Measurements from ENCODE around the gene AKAP13. TPM values are rescaled to one million over a fixed set of nuclear protein-coding genes. Genes with fewer than 3 reads are reported as not detected.
"Not testable (repeated sequence)": the region's sequence is repeated elsewhere in the genome, so short reads cannot be mapped to it uniquely, and the experiment has no call there.

Gene AKAP13
- total RNA-seq, 1 experiment from 2014 or later, result 47.3 TPM

DNA sequence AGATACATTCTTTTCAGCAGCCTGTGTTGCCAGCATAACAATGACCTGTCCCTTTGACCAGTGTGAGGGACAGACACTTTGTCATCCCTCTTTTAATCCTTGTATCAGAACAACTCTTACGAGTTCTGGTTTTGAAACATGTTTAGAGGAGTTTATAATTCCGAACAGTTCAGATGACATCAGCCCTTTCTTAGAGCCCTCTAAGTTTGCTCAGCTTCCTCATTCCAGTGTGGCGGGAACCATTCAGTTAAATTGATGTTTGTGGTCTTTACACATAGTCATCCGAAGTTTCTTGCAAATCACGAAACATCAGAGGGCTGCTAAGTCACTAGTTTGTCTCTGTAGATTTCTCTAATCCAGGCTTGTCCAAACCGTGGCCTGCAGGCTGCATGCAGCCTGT, 102.5 kb downstream of the AKAP13 start:
- Histone ChIP-seq H3K18ac (ENCODE audit: insufficient read length, low read depth, low read length) (no peak overlapping the region), H4K20me1 (ENCODE audit: control insufficient read depth, insufficient read depth, insufficient read length) (peaks cover 2% of the 10 kb centered on the region), H3K9ac (ENCODE audit: extremely low read depth, insufficient read length, low read length) (no peak overlapping the region), H3K27me3 (ENCODE audit: insufficient read depth, low read length) (no peaks in the 10 kb centered on the region), H2AK5ac (ENCODE audit: insufficient read length, low read length) (no peak overlapping the region), H3K79me1 (ENCODE audit: insufficient read depth, low read depth, low read length, poor library complexity, severe bottlenecking) (no peaks in the 10 kb centered on the region), H3K27ac (ENCODE audit: insufficient read length, low read depth, low read length) (no peak overlapping the region), H3K79me2 (ENCODE audit: insufficient read depth, low read length) (no peaks in the 10 kb centered on the region; the same call in 1 of the 2 replicates), H3K4me2 (ENCODE audit: insufficient read depth, insufficient read length, low read length) (no peak overlapping the region), H2BK120ac (ENCODE audit: low read depth, low read length, poor library complexity, severe bottlenecking) (no peak overlapping the region), H2BK20ac (ENCODE audit: low read depth, low read length, poor library complexity, severe bottlenecking) (no peak overlapping the region), H4K5ac (ENCODE audit: insufficient read length, low read depth, low read length) (no peak overlapping the region), H2BK15ac (ENCODE audit: low read depth, low read length) (no peak overlapping the region), H2BK12ac (ENCODE audit: insufficient read length, low read depth, low read length) (no peak overlapping the region), H3K14ac (ENCODE audit: insufficient read depth, low read length) (no peak overlapping the region), H3K23me2 (ENCODE audit: insufficient read length, low read depth, low read length, poor library complexity, severe bottlenecking) (no peaks in the 10 kb centered on the region), H2BK5ac (ENCODE audit: insufficient read length, low read length) (no peak overlapping the region), H3K4ac (ENCODE audit: low read depth, low read length) (no peak overlapping the region), H4K91ac (ENCODE audit: insufficient read length, low read depth, low read length) (no peak overlapping the region), H2AFZ (ENCODE audit: low read length) (no peak overlapping the region), H4K8ac (replicated peaks; ENCODE audit: insufficient read length, low read depth, low read length) (no peak overlapping the region), H3K23ac (ENCODE audit: insufficient read length, low read depth, low read length) (no peak overlapping the region), H3T11ph (ENCODE audit: low read length) (no peak overlapping the region), H3K4me1 (ENCODE audit: insufficient read depth, low read length) (peaks cover 7% of the 10 kb centered on the region), H3K56ac (ENCODE audit: insufficient read length, low read depth, low read length) (no peak overlapping the region), H3K9me3 (ENCODE audit: control insufficient read depth, low read depth, low read length) (no peaks in the 10 kb centered on the region)
- Mint-ChIP-seq H3K4me3 (no peak overlapping the region), H3K27me3 (ENCODE audit: low read depth) (no peaks in the 10 kb centered on the region), H3K36me3 (ENCODE audit: insufficient read depth in 1 of 3, low read depth in 3 of 3) (peaks cover 1 to 6% (median 1%) of the 10 kb centered on the region in 3 experiments; a peak in 3 of 7 replicates), H3K27ac (peak overlapping the region; percentile 34 to 58 (median 52); a peak in 4 of 7 replicates), H3K4me1 (peaks cover 34 to 41% of the 10 kb centered on the region in 2 experiments), H3K9me3 (no peaks in the 10 kb centered on the region; a peak in 1 of 5 replicates)
- TF ChIP-seq, protein P1, sequence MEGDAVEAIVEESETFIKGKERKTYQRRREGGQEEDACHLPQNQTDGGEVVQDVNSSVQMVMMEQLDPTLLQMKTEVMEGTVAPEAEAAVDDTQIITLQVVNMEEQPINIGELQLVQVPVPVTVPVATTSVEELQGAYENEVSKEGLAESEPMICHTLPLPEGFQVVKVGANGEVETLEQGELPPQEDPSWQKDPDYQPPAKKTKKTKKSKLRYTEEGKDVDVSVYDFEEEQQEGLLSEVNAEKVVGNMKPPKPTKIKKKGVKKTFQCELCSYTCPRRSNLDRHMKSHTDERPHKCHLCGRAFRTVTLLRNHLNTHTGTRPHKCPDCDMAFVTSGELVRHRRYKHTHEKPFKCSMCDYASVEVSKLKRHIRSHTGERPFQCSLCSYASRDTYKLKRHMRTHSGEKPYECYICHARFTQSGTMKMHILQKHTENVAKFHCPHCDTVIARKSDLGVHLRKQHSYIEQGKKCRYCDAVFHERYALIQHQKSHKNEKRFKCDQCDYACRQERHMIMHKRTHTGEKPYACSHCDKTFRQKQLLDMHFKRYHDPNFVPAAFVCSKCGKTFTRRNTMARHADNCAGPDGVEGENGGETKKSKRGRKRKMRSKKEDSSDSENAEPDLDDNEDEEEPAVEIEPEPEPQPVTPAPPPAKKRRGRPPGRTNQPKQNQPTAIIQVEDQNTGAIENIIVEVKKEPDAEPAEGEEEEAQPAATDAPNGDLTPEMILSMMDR (conservative IDR thresholded peaks at IDR 0.05), result no peak
- WGBS (ENCODE audit: extremely low coverage, insufficient read length, low lambda C conversion rate), result no CpG with 5 or more reads among the region's 6 CpGs
- no peak for DNase-seq

DNA sequence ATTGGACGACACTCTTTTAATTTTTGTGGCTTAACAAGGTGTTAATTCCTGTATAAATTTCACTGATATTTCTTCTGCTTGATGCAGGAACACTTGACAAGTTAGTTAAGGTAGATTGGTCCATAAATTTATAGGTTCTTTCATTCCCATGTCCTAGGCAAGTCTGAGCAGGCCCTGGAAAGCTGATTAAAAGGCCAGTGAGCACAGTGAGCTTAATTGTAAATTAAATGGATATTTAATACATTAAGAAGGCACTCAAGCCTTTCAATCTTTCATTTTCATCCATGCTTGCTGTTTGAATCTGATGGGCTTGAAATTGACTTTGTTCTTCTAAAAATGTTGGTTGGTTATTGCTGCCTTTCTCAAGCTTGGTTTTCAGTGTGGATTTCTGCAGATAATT, 103.6 kb downstream of the AKAP13 start:
- H3K14ac ChIP-seq (ENCODE audit: insufficient read depth, low read length); H2BK20ac ChIP-seq (ENCODE audit: low read depth, low read length, poor library complexity, severe bottlenecking); H2AK5ac ChIP-seq (ENCODE audit: insufficient read length, low read length); H2BK5ac ChIP-seq (ENCODE audit: insufficient read length, low read length); H3K27me3 ChIP-seq (ENCODE audit: insufficient read depth, low read length); H2BK15ac ChIP-seq (ENCODE audit: low read depth, low read length); H4K20me1 ChIP-seq (ENCODE audit: control insufficient read depth, insufficient read depth, insufficient read length); H3K36me3 Mint-ChIP-seq (ENCODE audit: insufficient read depth in 1 of 3, low read depth in 3 of 3); H3K27ac ChIP-seq (ENCODE audit: insufficient read length, low read depth, low read length); H3K4me3 Mint-ChIP-seq; H3K23ac ChIP-seq (ENCODE audit: insufficient read length, low read depth, low read length); H3K79me2 ChIP-seq (ENCODE audit: insufficient read depth, low read length); H3K18ac ChIP-seq (ENCODE audit: insufficient read length, low read depth, low read length); H3K23me2 ChIP-seq (ENCODE audit: insufficient read length, low read depth, low read length, poor library complexity, severe bottlenecking); H3K4ac ChIP-seq (ENCODE audit: low read depth, low read length); H3K4me2 ChIP-seq (ENCODE audit: insufficient read depth, insufficient read length, low read length); H2BK120ac ChIP-seq (ENCODE audit: low read depth, low read length, poor library complexity, severe bottlenecking); H3T11ph ChIP-seq (ENCODE audit: low read length); H3K4me1 ChIP-seq (ENCODE audit: insufficient read depth, low read length); H3K9me3 Mint-ChIP-seq; H3K79me1 ChIP-seq (ENCODE audit: insufficient read depth, low read depth, low read length, poor library complexity, severe bottlenecking); H3K27me3 Mint-ChIP-seq (ENCODE audit: low read depth); H3K9ac ChIP-seq (ENCODE audit: extremely low read depth, insufficient read length, low read length); H2BK12ac ChIP-seq (ENCODE audit: insufficient read length, low read depth, low read length); DNase-seq; H2AFZ ChIP-seq (ENCODE audit: low read length); H4K8ac ChIP-seq (replicated peaks; ENCODE audit: insufficient read length, low read depth, low read length); H3K56ac ChIP-seq (ENCODE audit: insufficient read length, low read depth, low read length); H4K5ac ChIP-seq (ENCODE audit: insufficient read length, low read depth, low read length); H3K9me3 ChIP-seq (ENCODE audit: control insufficient read depth, low read depth, low read length); H4K91ac ChIP-seq (ENCODE audit: insufficient read length, low read depth, low read length): not testable (repeated sequence)
- no CpG with 5 or more reads among the region's 1 CpG for WGBS (ENCODE audit: extremely low coverage, insufficient read length, low lambda C conversion rate)
- Mint-ChIP-seq H3K27ac (peak overlapping the region in 1 of 3 experiments; percentile 75; a peak in 3 of 7 replicates), H3K4me1 (peaks cover 26 to 34% of the 10 kb centered on the region in 2 experiments)
